WTC11 (cell line): Measurements from ENCODE around the gene PPP2R3C. TPM values are rescaled to one million over a fixed set of nuclear protein-coding genes. Genes with fewer than 3 reads are reported as not detected.
A peak's percentile ranks its signal among the peaks of the same experiment; 100 is the strongest.

ENCODE experiments used
- ATAC-seq: fragments of 200-7000 bp; cut with Tn5 transposase; 2 replicates; pipeline ENCODE4 v1.10.0; 2021; ENCODE audit warnings: mild to moderate bottlenecking, moderate library complexity
- CTCF ChIA-PET: fragments of 300-600 bp; sonication (Branson Sonifier 250); formaldehyde crosslinking; loops from one replicate; lab custom pipeline; 2021; ENCODE audit warnings: antibody characterized with exemption; lab: Charles Lee
- POLR2A ChIA-PET: fragments of 350-600 bp; sonication (Branson Sonifier 250); formaldehyde crosslinking; loops from one replicate; lab custom pipeline; 2021; ENCODE audit warnings: antibody characterized with exemption; lab: Charles Lee
- DNase-seq: peaks from one replicate; pipeline ENCODE4 v3.0.0; 2021; ENCODE audit warnings: low spot score
- H3K27ac Mint-ChIP-seq: 2 replicates; pipeline ENCODE4 v1.8.0; 2021; ENCODE audit warnings: mixed read lengths
- H3K27me3 Mint-ChIP-seq: 2 replicates; pipeline ENCODE4 v1.8.0; 2021; ENCODE audit warnings: low read depth, mild to moderate bottlenecking, moderate library complexity, mixed read lengths
- H3K36me3 Mint-ChIP-seq: 2 replicates; pipeline ENCODE4 v1.8.0; 2021; ENCODE audit warnings: mixed read lengths
- H3K4me1 Mint-ChIP-seq: 2 replicates; pipeline ENCODE4 v1.8.0; 2022; ENCODE audit warnings: mixed read lengths
- H3K4me3 Mint-ChIP-seq: 2 replicates; pipeline ENCODE4 v1.8.0; 2021; ENCODE audit warnings: mild to moderate bottlenecking, moderate library complexity, mixed read lengths
- H3K9me3 Mint-ChIP-seq: 2 replicates; pipeline ENCODE4 v1.8.0; 2021; ENCODE audit warnings: mixed read lengths
- AFF4 ChIP-seq: sonication (generic); formaldehyde crosslinking; IDR thresholded peaks from 2 replicates; pipeline ENCODE4 v1.8.1; 2023; ENCODE audit warnings: mild to moderate bottlenecking, missing genetic modification reagents, borderline replicate concordance
- CTCF ChIP-seq: fragments of 200-600 bp; IDR thresholded peaks from 2 replicates; pipeline ENCODE4 v1.8.0; 2022; ENCODE audit warnings: antibody characterized with exemption
- E2F1 ChIP-seq: sonication (generic); formaldehyde crosslinking; IDR thresholded peaks from 2 replicates; pipeline ENCODE4 v1.8.0; 2022; ENCODE audit warnings: mild to moderate bottlenecking, missing genetic modification reagents
- GABPB1 ChIP-seq: sonication (generic); formaldehyde crosslinking; IDR thresholded peaks from 2 replicates; pipeline ENCODE4 v1.8.1; 2023; ENCODE audit warnings: mild to moderate bottlenecking, missing genetic modification reagents
- GRHL2 ChIP-seq: fragments of 250-450 bp; sonication (Bioruptor Pico); IDR thresholded peaks from 2 replicates; pipeline ENCODE4 v1.8.0; 2022; ENCODE audit warnings: mild to moderate bottlenecking, moderate library complexity; ENCODE audit not compliant: insufficient replicate concordance, severe bottlenecking
- HMGXB4 ChIP-seq: sonication (generic); formaldehyde crosslinking; IDR thresholded peaks from 2 replicates; pipeline ENCODE4 v1.8.1; 2023; ENCODE audit warnings: mild to moderate bottlenecking, moderate library complexity, missing genetic modification reagents
- NR1H2 ChIP-seq: sonication (generic); formaldehyde crosslinking; IDR thresholded peaks from 2 replicates; pipeline ENCODE4 v1.9.0; 2021; ENCODE audit warnings: mild to moderate bottlenecking, moderate library complexity, missing genetic modification reagents
- PRDM15 ChIP-seq: sonication (generic); formaldehyde crosslinking; IDR thresholded peaks from 2 replicates; pipeline ENCODE4 v1.8.0; 2022; ENCODE audit warnings: missing genetic modification reagents
- SP1 ChIP-seq: sonication (generic); formaldehyde crosslinking; conservative IDR thresholded peaks from 2 replicates; pipeline ENCODE4 v1.8.1; 2022; ENCODE audit warnings: missing genetic modification reagents
- USF1 ChIP-seq: sonication (generic); formaldehyde crosslinking; IDR thresholded peaks from 2 replicates; pipeline ENCODE4 v1.8.0; 2022; ENCODE audit warnings: mild to moderate bottlenecking, missing genetic modification reagents
- ZMAT4 ChIP-seq: fragments of 250-450 bp; sonication (Bioruptor Pico); IDR thresholded peaks from 2 replicates; pipeline ENCODE4 v1.9.0; 2021; ENCODE audit warnings: mild to moderate bottlenecking
- ZNF281 ChIP-seq: sonication (generic); formaldehyde crosslinking; IDR thresholded peaks from 2 replicates; pipeline ENCODE4 v1.8.0; 2023; ENCODE audit warnings: mild to moderate bottlenecking, missing genetic modification reagents
- ZNF532 ChIP-seq: fragments of 250-450 bp; sonication (Bioruptor Pico); IDR thresholded peaks from 2 replicates; pipeline ENCODE4 v1.9.0; 2021; ENCODE audit warnings: mild to moderate bottlenecking, borderline replicate concordance
- total RNA-seq: library from RNA; stranded (reverse); gene quantifications from 3 replicates; pipeline ENCODE4 v1.2.3, GENCODE V29; 2021

PPP2R3C gene
- total RNA-seq, 1 experiment from 2014 or later = 31.6 TPM

- TF ChIP-seq AFF4 (CRISPR knock-in tag) = no peak
- TF ChIP-seq SP1 (CRISPR knock-in tag) = no peak
- no peak for TF ChIP-seq E2F1
- no peak for TF ChIP-seq PRDM15 (CRISPR knock-in tag)
These were observed 11.9 kb upstream of the PPP2R3C start (continued) for GRCh38 chr14:35133542-35134328.

GRCh38 chr14:35124127-35124526 is 2.3 kb upstream of the PPP2R3C start:
- CTCF ChIA-PET = no interaction called here
- Mint-ChIP-seq H3K4me1 (peaks cover 14% of the 10 kb centered on the region), H3K9me3 (no peaks in the 10 kb centered on the region), H3K27ac (no peak overlapping the region), H3K4me3 (peak overlapping the region; percentile 98), H3K36me3 (peaks cover 12% of the 10 kb centered on the region), H3K27me3 (no peaks in the 10 kb centered on the region)
- ATAC-seq (no peak), DNase-seq (no peak)
- POLR2A ChIA-PET = no interaction called here
- TF ChIP-seq GABPB1 (CRISPR knock-in tag) = no peak
- TF ChIP-seq USF1 (CRISPR knock-in tag) = no peak
- no peak for TF ChIP-seq ZNF281 (CRISPR knock-in tag)
- TF ChIP-seq NR1H2 = no peak
- no peak for TF ChIP-seq ZNF532 (CRISPR knock-in tag)
- TF ChIP-seq HMGXB4 (CRISPR knock-in tag) = no peak
- TF ChIP-seq GRHL2 (CRISPR knock-in tag) = no peak
- TF ChIP-seq ZMAT4 (CRISPR knock-in tag) = no peak
- TF ChIP-seq CTCF = no peak
